OCI-M1 (cell line): Measurements from ENCODE around the gene STARD5.
A peak's percentile ranks its signal among the peaks of the same experiment; 100 is the strongest.
"Not testable (repeated sequence)": the region's sequence is repeated elsewhere in the genome, so short reads cannot be mapped to it uniquely, and the experiment has no call there.

Experiments used
- DNase-seq: peaks from one replicate; lab custom pipeline; 2025; lab: John Stamatoyannopoulos, UW

Gene STARD5, protein sequence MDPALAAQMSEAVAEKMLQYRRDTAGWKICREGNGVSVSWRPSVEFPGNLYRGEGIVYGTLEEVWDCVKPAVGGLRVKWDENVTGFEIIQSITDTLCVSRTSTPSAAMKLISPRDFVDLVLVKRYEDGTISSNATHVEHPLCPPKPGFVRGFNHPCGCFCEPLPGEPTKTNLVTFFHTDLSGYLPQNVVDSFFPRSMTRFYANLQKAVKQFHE

GRCh38 chr15:81323944-81324881 lies at the start of gene STARD5:
Gene STARD5, minus strand, starts transcription at chr15:81324141. Its CDS starts 42 bp downstream, at chr15:81324099.
- peak; percentile 93 for DNase-seq

DNA sequence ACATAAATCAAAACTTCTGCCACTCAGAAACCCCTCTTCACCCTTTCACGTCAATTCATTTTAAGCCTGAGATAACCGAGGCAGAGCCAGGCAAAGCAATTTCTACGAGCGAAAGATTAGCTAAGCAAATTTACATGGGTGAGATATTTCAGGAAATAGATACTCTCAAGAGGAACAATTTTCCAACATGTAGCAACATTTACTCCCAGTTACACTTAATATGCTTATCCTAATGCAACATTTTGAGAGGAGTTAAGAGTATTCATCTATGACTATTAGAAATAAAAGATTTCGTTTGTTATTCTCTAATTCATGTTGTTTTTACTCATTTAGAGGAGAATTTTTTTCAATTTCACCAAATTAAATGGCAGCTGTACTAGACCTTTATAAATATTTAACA lies 49.2 kb upstream of the STARD5 start:
- no peak for DNase-seq

GRCh38 chr15:81372575-81372974 lies 48.6 kb upstream of the STARD5 start:
- DNase-seq = no peak

DNA sequence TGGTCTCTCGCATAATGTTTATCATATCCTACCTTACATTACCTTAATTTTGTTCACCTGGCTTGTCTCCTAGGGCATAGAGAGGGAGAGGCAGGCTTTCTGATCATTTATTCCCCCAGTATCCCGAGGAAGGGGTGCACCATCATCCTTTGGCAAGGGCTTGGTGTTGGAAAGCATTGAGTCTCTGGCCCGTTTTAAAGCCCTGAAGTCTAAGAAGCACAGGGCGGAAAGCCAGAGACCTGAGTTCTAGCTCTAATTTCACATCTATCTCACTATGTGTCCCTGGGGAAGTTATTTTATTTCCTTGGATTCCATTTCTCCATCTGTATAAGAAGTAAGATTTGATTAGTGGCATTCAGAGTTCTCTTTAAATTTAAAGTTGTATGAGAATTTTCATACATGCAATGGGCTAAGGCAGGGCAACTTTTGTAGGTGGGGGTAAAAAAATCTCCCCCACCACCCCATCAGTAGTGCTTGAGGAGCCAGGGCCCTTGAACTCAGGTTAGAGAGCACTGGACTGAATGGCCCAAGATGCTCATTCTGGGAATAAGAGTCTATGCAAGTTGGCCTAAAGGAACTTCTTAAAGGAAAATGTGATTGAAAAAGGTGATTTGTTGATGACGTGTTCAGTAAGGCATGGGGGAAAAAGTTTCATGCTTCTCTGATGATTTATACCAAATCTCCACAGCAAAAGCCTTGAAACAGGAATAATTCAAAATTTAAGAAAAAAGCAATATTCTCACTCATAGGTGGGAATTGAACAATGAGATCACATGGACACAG lies 40.0 kb upstream of the STARD5 start:
- no peak for DNase-seq

- no peak for DNase-seq
Measured at GRCh38 chr15:81363276-81363675, 39.3 kb upstream of the STARD5 start.

DNA sequence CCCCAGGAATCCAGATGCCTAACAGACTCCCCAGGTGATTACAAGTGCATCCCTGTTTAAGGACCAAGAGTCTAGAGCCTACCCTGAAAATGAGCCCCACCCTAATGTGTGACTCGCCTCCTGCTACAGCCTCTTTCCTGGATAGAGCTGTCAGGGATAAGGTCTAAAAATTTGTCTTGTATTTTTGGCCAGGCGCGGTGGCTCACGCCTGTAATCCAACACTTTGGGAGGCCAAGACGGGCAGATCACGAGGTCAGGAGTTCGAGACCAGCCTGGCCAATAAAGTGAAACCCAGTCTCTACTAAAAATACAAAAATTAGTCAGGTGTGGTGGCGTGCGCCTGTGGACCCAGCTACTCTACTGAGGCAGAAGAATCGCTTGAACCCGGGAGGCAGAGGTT lies 38.8 kb upstream of the STARD5 start:
- DNase-seq = no peak

DNA sequence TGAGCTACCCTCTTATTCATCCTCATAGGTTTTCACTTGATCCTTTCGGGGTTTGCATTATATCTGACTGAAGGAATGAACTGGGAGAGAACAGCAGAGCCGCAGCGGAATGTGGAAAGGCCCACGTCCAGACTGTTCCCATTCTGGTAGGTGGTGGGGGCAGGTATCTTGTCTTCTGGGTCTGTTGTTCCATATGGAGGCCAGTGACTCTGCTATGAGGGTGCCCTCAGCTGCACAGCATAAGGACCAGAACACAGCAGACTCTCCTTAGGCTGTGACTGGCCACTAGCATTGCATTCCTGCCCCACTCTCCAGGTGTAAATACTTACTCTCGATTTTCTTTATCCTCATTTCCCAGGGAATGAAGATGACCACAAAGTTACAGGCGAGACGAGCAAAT lies 38.0 kb upstream of the STARD5 start:
- DNase-seq = no peak

GRCh38 chr15:81360491-81360890 lies 36.5 kb upstream of the STARD5 start:
- DNase-seq = no peak

GRCh38 chr15:81358248-81358647 lies 34.3 kb upstream of the STARD5 start:
- DNase-seq = no peak

DNA sequence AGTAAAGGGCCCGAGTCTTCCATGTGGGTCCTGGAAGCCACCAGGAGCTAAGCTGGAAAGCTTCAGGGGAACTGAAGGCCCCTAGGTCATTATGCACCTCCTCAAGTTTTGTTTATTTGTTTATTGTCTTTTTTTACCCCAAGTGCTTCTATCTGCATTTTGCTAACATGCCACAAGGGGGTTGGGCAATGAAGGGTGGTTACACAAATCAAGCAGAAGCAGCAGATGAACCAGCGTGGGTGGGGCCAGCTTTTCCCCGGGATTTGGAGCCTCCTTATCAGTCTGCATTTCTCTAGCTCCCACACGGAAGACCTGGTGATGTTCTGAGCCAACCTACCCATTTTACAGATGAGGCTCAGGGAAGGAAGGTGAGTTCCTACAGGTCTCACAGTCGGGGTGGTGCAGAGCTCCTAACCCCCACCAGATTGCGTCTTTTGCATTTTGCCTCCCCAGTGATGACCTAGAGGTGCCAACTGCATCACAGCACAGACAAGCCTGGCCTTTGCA lies 33.3 kb upstream of the STARD5 start:
- DNase-seq = peak; percentile 4

- DNase-seq = no peak
Measured at GRCh38 chr15:81356252-81356651, 32.3 kb upstream of the STARD5 start.

DNA sequence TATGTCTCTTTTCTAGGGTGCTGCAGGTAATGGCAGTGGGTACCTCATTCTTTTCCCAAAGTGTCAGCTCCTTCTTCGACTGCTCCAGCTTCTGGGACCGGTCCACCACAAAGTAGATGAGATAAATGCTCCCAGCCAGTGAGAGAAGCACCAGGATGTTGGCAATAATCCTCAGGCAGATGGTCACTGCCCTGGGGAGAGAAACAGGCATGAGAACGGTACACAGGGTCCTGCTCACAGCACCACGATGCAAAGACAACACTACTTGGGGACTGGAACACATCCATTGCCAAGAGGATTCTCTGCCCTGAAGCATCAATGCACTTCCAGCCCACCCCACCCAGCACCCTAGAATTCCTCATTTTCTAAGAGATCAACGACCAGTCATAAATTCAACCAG lies 27.7 kb upstream of the STARD5 start:
- DNase-seq = no peak

GRCh38 chr15:81349271-81349670 lies 25.3 kb upstream of the STARD5 start:
- no peak for DNase-seq

- not testable (repeated sequence) for DNase-seq
Measured at GRCh38 chr15:81348691-81349090, 24.8 kb upstream of the STARD5 start.

GRCh38 chr15:81347910-81348309 lies 24.0 kb upstream of the STARD5 start:
- DNase-seq = no peak

DNA sequence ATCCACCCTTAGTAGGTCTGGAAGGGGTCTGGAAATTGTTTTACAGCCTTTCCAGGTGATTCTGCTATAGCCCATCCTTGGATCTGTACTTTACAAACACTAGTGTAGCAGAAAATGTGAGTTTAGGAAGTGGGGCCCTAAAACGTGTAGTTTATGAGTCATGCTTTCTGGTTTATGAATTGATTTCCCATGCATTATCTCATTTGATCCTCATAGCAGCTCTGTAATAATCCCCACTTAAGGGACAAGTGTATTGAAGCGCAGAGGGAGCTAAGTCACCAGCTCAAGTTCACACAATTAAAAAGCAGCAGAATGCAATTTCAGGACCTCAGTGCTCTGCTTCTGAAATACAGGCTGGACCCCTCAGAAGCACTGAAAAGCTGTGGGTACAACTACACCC lies 22.7 kb upstream of the STARD5 start:
- DNase-seq = no peak

GRCh38 chr15:81343371-81343770 lies 19.4 kb upstream of the STARD5 start:
- DNase-seq = no peak

DNA sequence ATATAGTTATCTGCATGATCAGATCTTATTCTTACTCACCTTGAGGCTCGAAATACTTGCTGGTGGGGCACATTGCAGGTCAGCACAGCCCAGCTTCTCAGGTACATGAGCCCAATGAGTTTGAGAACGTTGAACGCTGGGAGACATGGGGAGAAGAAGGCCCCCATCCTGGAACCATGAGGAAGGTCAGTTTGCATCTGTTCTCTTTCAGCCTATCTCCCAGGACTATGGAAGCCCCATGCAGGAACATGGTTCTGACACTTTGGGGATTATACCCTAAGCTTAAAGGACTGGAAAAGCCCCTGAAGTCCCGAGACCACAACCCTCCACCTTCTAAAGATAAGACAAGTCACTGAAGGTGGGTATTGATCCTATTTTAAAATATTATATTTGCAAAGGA lies 17.4 kb upstream of the STARD5 start:
- DNase-seq = no peak

DNA sequence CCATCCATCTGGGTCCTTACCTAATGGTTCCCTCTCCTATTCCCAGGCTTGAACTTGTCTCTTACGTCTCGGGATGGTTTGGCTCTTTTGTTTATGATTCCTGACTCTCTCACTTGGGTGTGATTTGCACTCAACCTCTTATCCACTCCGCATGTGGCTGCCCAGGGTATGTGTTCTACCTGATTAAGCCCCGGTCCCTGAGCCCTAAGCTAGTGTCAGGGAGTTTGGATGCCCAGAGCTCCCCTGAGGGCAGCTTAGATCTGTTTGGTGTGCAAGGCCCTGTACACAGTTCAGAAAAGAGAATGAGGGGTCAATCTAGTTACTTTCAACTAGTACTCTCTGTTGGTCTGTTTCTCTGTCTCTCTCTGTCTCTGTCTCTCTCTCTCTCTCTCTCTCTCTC lies 15.9 kb upstream of the STARD5 start:
- no peak for DNase-seq

DNA sequence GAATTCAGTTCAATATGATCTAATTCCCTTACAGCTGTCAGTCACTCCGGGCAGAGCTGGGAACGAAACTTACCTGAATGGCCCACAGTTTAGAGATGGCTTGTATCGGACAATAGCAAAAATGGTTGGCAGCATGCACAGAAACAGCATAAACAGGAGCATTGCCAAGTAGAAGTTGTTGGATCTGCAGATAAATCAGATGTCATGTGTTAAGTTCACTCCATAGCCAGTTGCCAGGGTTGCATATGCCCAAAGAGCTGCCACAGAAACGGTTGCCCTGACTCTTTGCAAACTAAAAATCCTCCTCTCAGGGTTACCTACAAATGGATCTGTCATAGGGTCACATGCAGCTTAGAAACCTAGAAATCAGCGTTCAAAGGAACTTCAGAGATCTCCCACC lies 15.4 kb upstream of the STARD5 start:
- DNase-seq = no peak

GRCh38 chr15:81338170-81339007 lies 14.4 kb upstream of the STARD5 start:
- no peak for DNase-seq
